Measurements from ENCODE around the gene FANCM. TPM values are rescaled to one million over a fixed set of nuclear protein-coding genes. Genes with fewer than 3 reads are reported as not detected.

The FANCM gene
- total and polyA plus RNA-seq, 2 donors (not counting 3 experiments of a cell fraction or from before 2014, with no cell fraction given) = 2.2 to 13.7 TPM

DNA sequence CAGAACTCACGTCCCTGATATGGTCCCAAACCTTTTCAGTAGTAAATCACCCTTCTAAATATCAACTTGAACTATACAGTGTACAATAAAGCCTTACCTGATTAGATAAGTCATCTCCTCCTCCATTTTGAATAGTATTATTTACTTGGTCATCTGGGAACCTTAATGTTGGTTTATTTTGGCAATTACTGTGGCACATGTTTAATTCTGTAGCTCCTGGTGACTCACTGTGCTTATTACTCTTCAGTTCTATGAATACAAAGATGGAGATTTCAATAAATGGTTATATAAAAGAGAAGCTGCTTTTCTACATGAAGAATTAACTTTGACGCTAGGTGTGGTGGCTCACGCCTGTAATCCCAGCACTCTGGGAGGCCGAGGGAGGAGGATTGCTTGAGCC, 91.8 kb downstream of the FANCM start:
- no peaks in the 10 kb centered on the region for H3K9me1 ChIP-seq (replicated peaks; ENCODE audit: control insufficient read depth, extremely low read depth, insufficient read depth, low read length)
- POLR2A ChIA-PET = no interaction called here
- no peak overlapping the region for H2AFZ ChIP-seq (ENCODE audit: low read depth, low read length)
- CTCF ChIA-PET = interaction anchor here (1.0 kb wide), 1 partner anchor 26 kb away, joined by 3 read pairs; the partner anchor contains the start of gene MIS18BP1
- FAIRE-seq (no peak), DNase-seq (ENCODE audit: low read depth, low spot score) (no peak)
- H3K27me3 ChIP-seq (ENCODE audit: control insufficient read depth in 2 of 2, insufficient read depth in 2 of 2, low read length in 2 of 2) = no peaks in the 10 kb centered on the region
- H3K9me3 ChIP-seq (replicated peaks; ENCODE audit: control insufficient read depth, insufficient read depth, low read length) = no peaks in the 10 kb centered on the region
- BruUV-seq (replicated peaks) = no TSS peak
- no peak overlapping the region for H3K9ac ChIP-seq (replicated peaks; ENCODE audit: extremely low read depth, insufficient read depth, low read length)
- no peak for TF ChIP-seq JUN (IDR thresholded peaks at IDR 0.05; ENCODE audit: borderline replicate concordance, insufficient read depth, insufficient read length, low read depth)
- dilution Hi-C loops (cut with MboI; ENCODE audit: extremely low pct_ligation_motif_present, low sequenced_read_pairs) = no loop called here
- H3K79me2 ChIP-seq (ENCODE audit: control insufficient read depth, insufficient read depth, low read length) = peaks cover 3% of the 10 kb centered on the region
- peaks cover 4 to 16% of the 10 kb centered on the region in 2 experiments for H3K36me3 ChIP-seq (ENCODE audit: control insufficient read depth in 2 of 2, extremely low read depth in 1 of 2, insufficient read depth in 2 of 2, low read length in 2 of 2)
- no peak overlapping the region for H3K4me3 ChIP-seq (replicated peaks in 1 of 3; ENCODE audit: insufficient read depth in 1 of 3, low read depth in 1 of 3, low read length in 3 of 3)
- no peaks in the 10 kb centered on the region for H4K20me1 ChIP-seq (replicated peaks; ENCODE audit: control insufficient read depth, extremely low read depth, insufficient read depth, low read length)
- intact Hi-C loops (cut with micrococcal nuclease) = no loop called here
- no peak overlapping the region for H3K4me2 ChIP-seq (ENCODE audit: insufficient read depth, low read length)
- no peak overlapping the region for H3K27ac ChIP-seq (ENCODE audit: insufficient read depth, low read depth, low read length)
- no peaks in the 10 kb centered on the region for H3K4me1 ChIP-seq (ENCODE audit: control insufficient read depth, extremely low read depth, insufficient read depth, low read length)

GRCh38 chr14:45238988-45239387, 103.3 kb downstream of the FANCM start:
- peaks cover 5% of the 10 kb centered on the region for H3K4me1 ChIP-seq (ENCODE audit: control insufficient read depth, extremely low read depth, insufficient read depth, low read length)
- intact Hi-C loops (cut with micrococcal nuclease) = no loop called here
- no peak overlapping the region for H3K4me3 ChIP-seq (replicated peaks in 1 of 3; ENCODE audit: insufficient read depth in 1 of 3, low read depth in 1 of 3, low read length in 3 of 3)
- dilution Hi-C loops (cut with MboI; ENCODE audit: extremely low pct_ligation_motif_present, low sequenced_read_pairs) = no loop called here
- no peak overlapping the region for H3K4me2 ChIP-seq (ENCODE audit: insufficient read depth, low read length)
- ChIA-PET CTCF (no interaction called here), POLR2A (no interaction called here)
- H2AFZ ChIP-seq (ENCODE audit: low read depth, low read length) = no peak overlapping the region
- TF ChIP-seq MAX (IDR thresholded peaks at IDR 0.05; ENCODE audit: insufficient read depth, insufficient read length) (no peak), JUN (IDR thresholded peaks at IDR 0.05; ENCODE audit: borderline replicate concordance, insufficient read depth, insufficient read length, low read depth) (no peak)
- DNase-seq (ENCODE audit: low read depth, low spot score) (no peak), FAIRE-seq (no peak)
- H3K79me2 ChIP-seq (ENCODE audit: control insufficient read depth, insufficient read depth, low read length) = peaks cover 55% of the 10 kb centered on the region
- no peaks in the 10 kb centered on the region for H3K27me3 ChIP-seq (ENCODE audit: control insufficient read depth in 2 of 2, insufficient read depth in 2 of 2, low read length in 2 of 2)
- no peaks in the 10 kb centered on the region for H4K20me1 ChIP-seq (replicated peaks; ENCODE audit: control insufficient read depth, extremely low read depth, insufficient read depth, low read length)
- no TSS peak for BruUV-seq (replicated peaks)
- no peak overlapping the region for H3K27ac ChIP-seq (ENCODE audit: insufficient read depth, low read depth, low read length)
- H3K9me1 ChIP-seq (replicated peaks; ENCODE audit: control insufficient read depth, extremely low read depth, insufficient read depth, low read length) = no peaks in the 10 kb centered on the region
- peaks cover 3 to 10% of the 10 kb centered on the region in 2 experiments for H3K36me3 ChIP-seq (ENCODE audit: control insufficient read depth in 2 of 2, extremely low read depth in 1 of 2, insufficient read depth in 2 of 2, low read length in 2 of 2)
- H3K9ac ChIP-seq (replicated peaks; ENCODE audit: extremely low read depth, insufficient read depth, low read length) = no peak overlapping the region
- no peaks in the 10 kb centered on the region for H3K9me3 ChIP-seq (replicated peaks; ENCODE audit: control insufficient read depth, insufficient read depth, low read length)
